ENCODE measurements around the gene EME2.
"Not testable (repeated sequence)": the region's sequence is repeated elsewhere in the genome, so short reads cannot be mapped to it uniquely, and the experiment has no call there.

EME2 gene

GRCh38 chr16:1791943-1792812 is 19.6 kb downstream of the EME2 start:
- no peak overlapping the region for H3K4me3 Mint-ChIP-seq
- H3K27ac Mint-ChIP-seq: no peak overlapping the region
- peaks cover 5% of the 10 kb centered on the region for H3K36me3 Mint-ChIP-seq
- H3K27me3 Mint-ChIP-seq: no peaks in the 10 kb centered on the region
- DNase-seq: no peak
- peaks cover 2% of the 10 kb centered on the region for H3K9me3 Mint-ChIP-seq
- CTCF ChIA-PET: interaction anchor here (1.1 kb wide), 1 partner anchor 9 kb away, joined by 3 read pairs; the partner anchor contains the start of genes NUBP2 and SPSB3
- H3K4me1 Mint-ChIP-seq: no peaks in the 10 kb centered on the region

GRCh38 chr16:1792836-1793577 is 20.4 kb downstream of the EME2 start:
- H3K27me3 Mint-ChIP-seq: no peaks in the 10 kb centered on the region
- H3K4me1 Mint-ChIP-seq: no peaks in the 10 kb centered on the region
- peaks cover 7% of the 10 kb centered on the region for H3K36me3 Mint-ChIP-seq
- peaks cover 7% of the 10 kb centered on the region for H3K9me3 Mint-ChIP-seq
- CTCF ChIA-PET: no interaction called here
- H3K4me3 Mint-ChIP-seq: no peak overlapping the region
- DNase-seq: no peak
- H3K27ac Mint-ChIP-seq: no peak overlapping the region

GRCh38 chr16:1793578-1794220 is 21.1 kb downstream of the EME2 start, which contains the start of gene IGFALS:
TSS of gene IGFALS (minus strand) at chr16:1793705. CDS start at chr16:1793652, 53 bp downstream.
- DNase-seq: no peak
- H3K27me3 Mint-ChIP-seq: no peaks in the 10 kb centered on the region
- H3K4me3 Mint-ChIP-seq: no peak within 1 kb of the TSS
- no peak within 1 kb of the TSS for H3K27ac Mint-ChIP-seq
- H3K4me1 Mint-ChIP-seq: no peaks in the 10 kb centered on the region
- CTCF ChIA-PET: no interaction called here
- peaks cover 11% of the 10 kb centered on the region for H3K9me3 Mint-ChIP-seq
- H3K36me3 Mint-ChIP-seq: peaks cover 7% of the 10 kb centered on the region

GRCh38 chr16:1794221-1794871 is 21.7 kb downstream of the EME2 start:
- no peak for DNase-seq
- Mint-ChIP-seq H3K36me3 (peaks cover 5% of the 10 kb centered on the region), H3K27ac (no peak overlapping the region), H3K9me3 (peaks cover 17% of the 10 kb centered on the region), H3K4me3 (no peak overlapping the region), H3K4me1 (no peaks in the 10 kb centered on the region), H3K27me3 (peaks cover 4% of the 10 kb centered on the region)
- CTCF ChIA-PET: no interaction called here

- DNase-seq: no peak
- H3K4me1 Mint-ChIP-seq: no peaks in the 10 kb centered on the region
- CTCF ChIA-PET: no interaction called here
- no peak overlapping the region for H3K4me3 Mint-ChIP-seq
- peaks cover 23% of the 10 kb centered on the region for H3K9me3 Mint-ChIP-seq
- H3K27me3 Mint-ChIP-seq: peaks cover 4% of the 10 kb centered on the region
- H3K36me3 Mint-ChIP-seq: peaks cover 7% of the 10 kb centered on the region
- H3K27ac Mint-ChIP-seq: no peak overlapping the region
These were observed 22.5 kb downstream of the EME2 start for GRCh38 chr16:1794908-1795666.

GRCh38 chr16:1799263-1799662 is 26.7 kb downstream of the EME2 start:
- H3K36me3 Mint-ChIP-seq, H3K27me3 Mint-ChIP-seq, H3K4me3 Mint-ChIP-seq, DNase-seq, H3K27ac Mint-ChIP-seq, H3K4me1 Mint-ChIP-seq, CTCF ChIA-PET: not testable (repeated sequence)
- H3K9me3 Mint-ChIP-seq: peaks cover 29% of the 10 kb centered on the region

- DNase-seq: no peak
- Mint-ChIP-seq H3K9me3 (peaks cover 29% of the 10 kb centered on the region), H3K4me1 (no peaks in the 10 kb centered on the region), H3K36me3 (peaks cover 10% of the 10 kb centered on the region), H3K4me3 (no peak overlapping the region), H3K27ac (no peak overlapping the region), H3K27me3 (peaks cover 4% of the 10 kb centered on the region)
- CTCF ChIA-PET: no interaction called here
These were observed 28.1 kb downstream of the EME2 start for GRCh38 chr16:1800701-1801100.

GRCh38 chr16:1807626-1808025 is 35.0 kb downstream of the EME2 start:
- CTCF ChIA-PET: no interaction called here
- no peak for DNase-seq
- Mint-ChIP-seq H3K4me3 (no peak overlapping the region), H3K4me1 (peaks cover 2% of the 10 kb centered on the region), H3K27me3 (no peaks in the 10 kb centered on the region), H3K27ac (no peak overlapping the region), H3K36me3 (peaks cover 13% of the 10 kb centered on the region), H3K9me3 (no peaks in the 10 kb centered on the region)

GRCh38 chr16:1808691-1809090 is 36.1 kb downstream of the EME2 start:
- DNase-seq: no peak
- no peaks in the 10 kb centered on the region for H3K9me3 Mint-ChIP-seq
- peaks cover 17% of the 10 kb centered on the region for H3K36me3 Mint-ChIP-seq
- no peaks in the 10 kb centered on the region for H3K27me3 Mint-ChIP-seq
- no peak overlapping the region for H3K27ac Mint-ChIP-seq
- H3K4me3 Mint-ChIP-seq: no peak overlapping the region
- CTCF ChIA-PET: interaction anchor here (0.6 kb wide), 1 partner anchor 57 kb away, joined by 3 read pairs; no protein-coding TSS in a partner anchor
- peaks cover 5% of the 10 kb centered on the region for H3K4me1 Mint-ChIP-seq

- no peaks in the 10 kb centered on the region for H3K27me3 Mint-ChIP-seq
- peaks cover 5% of the 10 kb centered on the region for H3K4me1 Mint-ChIP-seq
- peaks cover 17% of the 10 kb centered on the region for H3K36me3 Mint-ChIP-seq
- H3K4me3 Mint-ChIP-seq: no peak overlapping the region
- H3K9me3 Mint-ChIP-seq: no peaks in the 10 kb centered on the region
- CTCF ChIA-PET: no interaction called here
- H3K27ac Mint-ChIP-seq: no peak overlapping the region
- DNase-seq: no peak
These were observed 36.7 kb downstream of the EME2 start for GRCh38 chr16:1809281-1809801.

GRCh38 chr16:1810106-1810505 is 37.5 kb downstream of the EME2 start:
- Mint-ChIP-seq H3K27ac (no peak overlapping the region), H3K27me3 (no peaks in the 10 kb centered on the region), H3K9me3 (no peaks in the 10 kb centered on the region), H3K36me3 (peaks cover 17% of the 10 kb centered on the region), H3K4me3 (no peak overlapping the region), H3K4me1 (peaks cover 5% of the 10 kb centered on the region)
- CTCF ChIA-PET: no interaction called here
- no peak for DNase-seq

- no peak for DNase-seq
- H3K9me3 Mint-ChIP-seq: no peaks in the 10 kb centered on the region
- no peak overlapping the region for H3K27ac Mint-ChIP-seq
- H3K36me3 Mint-ChIP-seq: peaks cover 20% of the 10 kb centered on the region
- no peaks in the 10 kb centered on the region for H3K27me3 Mint-ChIP-seq
- CTCF ChIA-PET: no interaction called here
- no peak overlapping the region for H3K4me3 Mint-ChIP-seq
- peaks cover 5% of the 10 kb centered on the region for H3K4me1 Mint-ChIP-seq
These were observed 37.9 kb downstream of the EME2 start for GRCh38 chr16:1810536-1810935.

GRCh38 chr16:1812732-1813163 is 40.1 kb downstream of the EME2 start:
- Mint-ChIP-seq H3K36me3 (peaks cover 13% of the 10 kb centered on the region), H3K27me3 (no peaks in the 10 kb centered on the region), H3K4me3 (no peak overlapping the region), H3K27ac (no peak overlapping the region), H3K9me3 (no peaks in the 10 kb centered on the region), H3K4me1 (peaks cover 5% of the 10 kb centered on the region)
- DNase-seq: peak; percentile 73
- CTCF ChIA-PET: interaction anchor here (1.0 to 1.7 kb wide), 4 partner anchors 11 to 111 kb away, joined by 3 to 6 read pairs (median 3); no protein-coding TSS in a partner anchor
